HG03439 (cell line): ENCODE data around the gene MRPS5.

Experiments
- ATAC-seq: cut with Tn5 transposase; IDR thresholded peaks from one replicate; pipeline ENCODE4 v1.9.1; 2021; ENCODE audit warnings: mild to moderate bottlenecking, moderate library complexity; ENCODE audit not compliant: unreplicated experiment

MRPS5 gene

GRCh38 chr2:95061601-95062183 lies 59.9 kb downstream of the MRPS5 start:
- no peak for ATAC-seq

GRCh38 chr2:95061119-95061512 lies 60.5 kb downstream of the MRPS5 start:
- ATAC-seq = no peak

DNA sequence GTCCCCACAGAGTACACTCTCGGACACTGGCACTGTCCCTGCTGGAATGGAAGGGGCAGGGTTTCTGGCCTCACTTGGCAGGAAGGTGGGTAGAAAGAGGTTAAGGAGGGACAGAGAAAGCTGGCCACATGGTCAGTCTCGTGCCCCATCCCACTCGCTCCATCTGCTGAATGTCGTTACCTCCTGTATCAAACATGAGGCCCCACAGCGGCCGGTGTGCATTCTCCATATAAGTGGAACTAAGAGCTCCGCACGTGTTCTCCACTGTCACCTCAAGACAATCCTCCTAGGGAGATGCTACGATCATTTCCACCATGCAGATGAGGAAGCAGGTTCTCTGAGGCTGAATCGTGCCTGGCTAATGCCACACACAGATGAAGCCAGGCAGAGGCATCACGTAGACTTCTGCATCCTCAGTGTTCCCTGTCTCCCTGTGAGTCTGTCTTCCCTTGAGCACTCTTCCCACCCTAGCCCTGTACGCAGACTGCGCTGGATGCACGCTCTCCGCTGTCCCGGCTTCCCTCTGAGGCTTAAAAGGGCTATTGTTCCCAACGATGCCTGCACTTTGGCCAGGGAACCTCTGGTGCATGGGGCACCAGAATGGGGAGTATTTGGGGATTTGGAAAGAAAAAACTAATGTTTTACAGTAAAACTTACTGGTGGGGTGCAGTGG lies 61.0 kb downstream of the MRPS5 start:
- no peak for ATAC-seq

- no peak for ATAC-seq
These were observed 61.8 kb downstream of the MRPS5 start for GRCh38 chr2:95059656-95060370.

DNA sequence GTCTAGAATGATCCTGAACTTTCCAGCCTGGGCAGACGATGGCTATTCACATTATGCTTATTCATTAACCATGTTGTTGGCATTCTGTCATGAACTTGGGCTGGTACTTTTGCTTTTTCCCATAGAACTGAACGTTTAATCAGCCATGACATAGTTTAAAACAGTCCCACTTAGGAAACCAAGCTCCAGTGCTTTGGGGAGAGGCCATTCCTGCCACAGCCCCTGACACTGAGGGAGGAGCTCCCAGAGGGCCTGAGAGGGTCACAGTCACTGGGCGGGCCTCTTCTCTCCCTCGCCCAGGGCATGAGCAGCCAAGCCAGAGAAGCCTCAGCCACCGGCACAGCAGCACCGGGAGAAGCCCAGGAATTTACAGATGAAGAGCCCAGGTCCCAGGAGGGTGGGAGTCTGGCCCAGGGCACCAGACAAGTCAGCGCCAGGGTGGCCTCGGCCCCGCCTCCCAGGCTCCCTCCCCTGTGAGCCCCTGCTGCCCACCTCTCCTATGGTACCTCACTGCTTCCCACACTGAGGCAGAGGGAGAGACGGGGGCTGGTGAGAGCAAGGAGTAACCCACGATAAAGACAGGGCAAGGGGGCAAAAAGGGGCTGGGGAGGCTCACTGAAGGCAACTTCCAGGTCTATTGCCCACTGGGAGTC lies 62.5 kb downstream of the MRPS5 start:
- ATAC-seq = no peak

GRCh38 chr2:95058466-95058988 lies 63.1 kb downstream of the MRPS5 start:
- no peak for ATAC-seq

- ATAC-seq = no peak
These were observed 63.9 kb downstream of the MRPS5 start for GRCh38 chr2:95057535-95058370.

- no peak for ATAC-seq
These were observed 64.8 kb downstream of the MRPS5 start for GRCh38 chr2:95056461-95057459.

- no peak for ATAC-seq
These were observed 65.6 kb downstream of the MRPS5 start for GRCh38 chr2:95056044-95056443.

GRCh38 chr2:95055262-95055661 lies 66.3 kb downstream of the MRPS5 start:
- no peak for ATAC-seq

DNA sequence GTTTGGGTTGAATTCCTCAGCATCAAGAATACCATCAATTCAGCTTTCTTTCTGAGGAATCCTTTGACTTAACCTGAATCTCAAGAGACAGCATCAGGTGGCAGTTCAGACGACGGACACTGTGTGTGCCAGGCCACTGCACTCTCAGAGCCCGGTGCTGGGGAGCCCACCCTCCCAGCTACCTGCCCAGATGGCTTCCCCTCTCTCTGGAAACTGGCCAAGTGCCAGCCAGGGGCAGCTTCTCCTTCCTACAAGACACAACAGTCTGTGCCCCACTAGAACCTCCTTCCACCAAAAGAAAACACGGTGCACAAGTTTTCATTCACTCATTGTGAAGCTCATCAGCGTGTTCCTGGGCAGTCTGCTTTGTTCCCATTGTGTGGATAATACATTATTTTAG lies 67.6 kb downstream of the MRPS5 start:
- no peak for ATAC-seq

- no peak for ATAC-seq
These were observed 68.1 kb downstream of the MRPS5 start for GRCh38 chr2:95053543-95053942.

DNA sequence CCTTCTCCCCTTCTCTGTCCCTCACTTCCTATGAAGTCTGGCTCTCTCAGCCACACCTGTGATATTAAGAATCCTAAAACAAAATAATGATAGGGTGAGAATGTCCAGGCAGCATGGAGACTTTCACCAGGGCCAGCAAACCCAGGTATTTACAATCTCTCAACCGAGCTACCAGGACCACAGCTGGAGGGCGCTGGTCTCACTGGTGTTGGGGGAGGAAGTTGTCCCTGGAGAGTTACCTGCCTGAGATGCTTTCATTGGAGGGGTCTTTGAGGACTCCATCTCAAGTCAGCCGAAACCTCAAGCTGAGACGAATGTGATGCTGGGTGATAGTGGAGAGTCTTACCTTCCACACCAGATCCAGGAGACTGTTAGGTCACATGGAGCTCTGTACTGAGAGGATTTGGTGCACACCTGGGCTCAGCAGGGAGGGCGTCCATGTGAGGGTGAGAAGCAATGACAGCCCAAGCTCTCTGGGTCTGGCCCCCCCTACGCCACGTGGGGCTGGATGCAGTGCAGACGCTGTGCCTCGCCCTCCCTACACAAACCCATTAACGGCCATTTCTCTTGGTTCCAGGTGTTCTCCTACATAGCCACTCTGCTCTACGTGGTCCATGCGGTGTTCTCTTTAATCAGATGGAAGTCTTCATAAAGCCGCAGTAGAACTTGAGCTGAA lies 68.7 kb downstream of the MRPS5 start:
- ATAC-seq = no peak

DNA sequence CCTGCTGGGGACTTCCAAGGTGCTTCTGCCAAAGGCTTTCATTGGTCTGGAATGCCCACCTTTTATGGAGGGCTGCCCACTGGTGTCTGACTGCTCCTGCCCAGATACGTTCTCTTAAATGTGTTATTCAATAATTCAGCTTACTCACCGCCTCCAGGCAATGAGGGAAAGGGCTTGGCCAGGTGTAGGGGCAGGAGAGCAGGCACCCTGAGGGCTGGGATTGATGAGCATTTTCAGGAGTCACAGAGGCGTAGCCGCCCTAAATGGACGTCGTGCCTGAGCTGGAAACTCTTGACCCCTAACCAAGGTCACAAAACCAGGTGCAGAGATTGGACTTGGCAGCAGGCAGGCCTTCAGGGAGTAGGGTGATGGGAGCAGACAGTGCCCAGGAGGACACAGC lies 69.3 kb downstream of the MRPS5 start:
- no peak for ATAC-seq

DNA sequence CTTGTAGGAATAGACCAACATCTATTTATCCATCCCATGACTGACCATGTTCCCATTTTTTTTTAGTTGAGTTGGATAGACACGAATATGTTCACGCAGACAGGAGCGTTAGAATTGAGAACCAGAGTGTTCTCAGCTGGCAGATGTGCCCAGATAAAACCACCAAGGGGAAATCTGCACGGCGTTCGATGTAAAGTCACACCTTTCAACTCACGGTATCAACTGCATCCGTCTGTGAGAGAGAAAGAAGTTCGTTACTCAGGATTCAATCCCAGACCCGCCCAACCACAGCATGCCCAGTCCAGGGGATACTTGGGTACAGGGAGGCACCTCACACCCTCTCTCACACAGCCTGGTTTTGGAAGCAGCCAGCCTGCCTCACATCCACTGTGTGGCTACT lies 70.0 kb downstream of the MRPS5 start:
- ATAC-seq = no peak

GRCh38 chr2:95050385-95051300 lies 71.0 kb downstream of the MRPS5 start:
- ATAC-seq = no peak

DNA sequence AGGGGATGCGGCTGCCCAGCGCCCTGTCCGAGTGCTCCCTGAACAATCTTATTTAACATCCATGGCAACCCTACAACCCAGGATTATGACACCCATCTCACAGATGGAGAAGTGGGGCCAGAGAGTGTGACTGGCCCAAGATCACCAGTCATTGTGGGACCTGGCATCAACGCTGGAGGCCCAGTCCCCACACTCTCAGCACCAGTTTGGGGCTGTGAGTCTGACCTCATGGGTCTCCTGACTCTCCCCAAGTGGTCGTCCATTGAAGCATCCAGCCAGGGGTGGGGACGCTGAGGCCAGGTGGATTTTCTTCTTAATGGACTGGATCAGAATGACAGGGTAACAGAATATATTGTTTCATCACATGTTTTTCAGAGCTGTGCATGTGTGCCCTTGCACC lies 71.6 kb downstream of the MRPS5 start:
- ATAC-seq = no peak

- no peak for ATAC-seq
These were observed 72.0 kb downstream of the MRPS5 start for GRCh38 chr2:95049683-95049955.
